BJ (cell line): ENCODE results near the gene PCDHGA6. TPM values are rescaled to one million over a fixed set of nuclear protein-coding genes. Genes with fewer than 3 reads are reported as not detected.
"Not testable (repeated sequence)": the region's sequence is repeated elsewhere in the genome, so short reads cannot be mapped to it uniquely, and the experiment has no call there.

Experiments used
- CTCF ChIA-PET: fragments of 350-600 bp; formaldehyde crosslinking; extraction: SDS; loops from one replicate; lab custom pipeline; 2021; ENCODE audit warnings: antibody characterized with exemption, inconsistent platforms; lab: Yijun Ruan, JAX
- POLR2A ChIA-PET: fragments of 300-600 bp; sonication (Branson Sonifier 250); formaldehyde crosslinking; extraction: SDS; loops from one replicate; lab custom pipeline; 2021; ENCODE audit warnings: antibody characterized with exemption; lab: Charles Lee
- DNase-seq: peaks from one replicate; pipeline ENCODE4 v3.0.0-alpha.2; 2011; ENCODE audit warnings: low read depth
- H3K27me3 ChIP-seq: 2 replicates; pipeline ENCODE4 v1.6.0; 2011; ENCODE audit warnings: low read length; ENCODE audit not compliant: control insufficient read depth, insufficient read depth
- H3K36me3 ChIP-seq: 2 replicates; pipeline ENCODE4 v1.5.1; 2011; ENCODE audit warnings: low read length; ENCODE audit not compliant: control insufficient read depth, insufficient read depth
- H3K4me3 ChIP-seq: 2 replicates; pipeline ENCODE4 v1.5.1; 2011; ENCODE audit warnings: low read depth, mild to moderate bottlenecking, control low read depth, low read length
- CTCF ChIP-seq: IDR thresholded peaks from 2 replicates; pipeline ENCODE4 v1.5.1; 2011; ENCODE audit warnings: low read depth, mild to moderate bottlenecking, control low read depth, inconsistent platforms, low read length, moderate library complexity; ENCODE audit not compliant: insufficient read depth
- polyA plus RNA-seq: library from polyadenylated mRNA; depleted of rRNA; stranded (reverse); fragments of >200 nt; gene quantifications from 2 replicates; pipeline ENCODE4 v1.2.3, GENCODE V29; 2011

Gene PCDHGA6
- polyA plus RNA-seq, 1 experiment, result 4.3 TPM

DNA sequence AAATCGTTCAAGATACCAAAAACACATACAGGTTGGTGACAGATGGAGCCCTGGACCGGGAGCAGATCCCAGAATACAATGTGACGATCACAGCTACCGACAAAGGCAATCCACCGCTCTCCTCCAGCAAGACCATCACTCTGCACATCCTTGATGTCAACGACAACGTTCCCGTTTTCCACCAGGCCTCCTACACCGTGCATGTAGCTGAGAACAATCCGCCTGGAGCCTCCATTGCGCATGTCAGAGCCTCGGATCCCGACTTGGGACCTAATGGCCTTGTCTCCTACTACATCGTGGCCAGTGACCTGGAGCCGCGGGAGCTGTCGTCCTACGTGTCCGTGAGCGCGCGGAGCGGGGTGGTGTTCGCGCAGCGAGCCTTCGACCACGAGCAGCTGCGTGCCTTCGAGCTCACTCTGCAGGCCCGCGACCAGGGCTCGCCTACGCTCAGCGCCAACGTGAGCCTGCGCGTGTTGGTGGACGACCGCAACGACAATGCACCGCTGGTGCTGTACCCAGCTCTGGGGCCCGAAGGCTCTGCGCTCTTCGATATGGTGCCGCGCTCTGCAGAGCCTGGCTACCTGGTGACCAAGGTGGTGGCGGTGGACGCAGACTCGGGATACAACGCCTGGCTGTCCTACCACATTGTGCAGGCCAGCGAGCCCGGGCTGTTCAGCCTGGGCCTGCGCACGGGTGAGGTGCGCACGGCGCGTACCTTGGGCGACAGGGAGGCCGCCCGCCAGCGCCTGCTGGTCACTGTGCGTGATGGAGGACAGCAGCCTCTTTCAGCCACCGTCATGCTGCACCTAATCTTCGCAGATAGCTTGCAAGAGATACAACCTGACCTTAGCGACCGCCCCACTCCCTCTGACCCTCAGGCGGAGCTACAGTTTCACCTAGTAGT is 1.9 kb upstream of the PCDHGA6 start:
- CTCF ChIA-PET, result interaction anchor here (0.7 to 3.5 kb wide), 9 partner anchors 8 to 195 kb away, joined by 3 to 18 read pairs (median 4); partner anchors contain the start of genes PCDHGA10, PCDHGA7, PCDHGB1 and PCDHGB4
- no peak for TF ChIP-seq CTCF
- no peak overlapping the region for H3K4me3 ChIP-seq
- H3K36me3 ChIP-seq, result no peaks in the 10 kb centered on the region
- DNase-seq, result no peak
- no peaks in the 10 kb centered on the region; the same call in 1 of the 2 replicates for H3K27me3 ChIP-seq
- POLR2A ChIA-PET, result no interaction called here

- ChIA-PET CTCF (interaction anchor here (0.9 to 2.2 kb wide), 16 partner anchors 10 to 193 kb away, joined by 3 to 14 read pairs (median 4); partner anchors contain the start of genes PCDHGA10, PCDHGA11, PCDHGA4 and PCDHGA5), POLR2A (no interaction called here)
- no peak for TF ChIP-seq CTCF
- Histone ChIP-seq H3K4me3 (no peak overlapping the region), H3K27me3 (no peaks in the 10 kb centered on the region; the same call in 1 of the 2 replicates), H3K36me3 (no peaks in the 10 kb centered on the region)
- DNase-seq, result no peak
These were observed 936 bp downstream of the PCDHGA6 start for GRCh38 chr5:141374627-141375026.

DNA sequence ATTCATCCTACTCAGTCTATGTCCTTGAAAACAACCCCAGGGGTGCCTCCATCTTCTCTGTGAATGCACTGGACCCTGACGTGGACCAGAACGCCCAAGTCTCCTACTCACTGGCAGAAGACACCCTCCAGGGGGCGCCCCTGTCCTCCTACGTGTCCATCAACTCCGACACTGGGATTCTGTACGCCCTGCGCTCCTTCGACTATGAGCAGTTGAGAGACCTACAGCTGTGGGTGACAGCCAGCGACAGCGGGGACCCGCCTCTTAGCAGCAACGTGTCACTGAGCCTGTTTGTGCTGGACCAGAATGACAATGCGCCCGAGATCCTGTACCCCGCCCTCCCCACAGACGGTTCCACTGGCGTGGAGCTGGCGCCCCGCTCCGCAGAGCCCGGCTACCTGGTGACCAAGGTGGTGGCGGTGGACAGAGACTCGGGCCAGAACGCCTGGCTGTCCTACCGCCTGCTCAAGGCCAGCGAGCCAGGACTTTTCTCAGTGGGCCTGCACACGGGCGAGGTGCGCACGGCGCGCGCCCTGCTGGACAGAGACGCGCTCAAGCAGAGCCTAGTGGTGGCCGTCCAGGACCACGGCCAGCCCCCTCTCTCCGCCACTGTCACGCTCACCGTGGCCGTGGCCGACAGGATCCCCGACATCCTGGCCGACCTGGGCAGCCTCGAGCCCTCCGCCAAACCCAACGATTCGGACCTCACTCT is 1.9 kb downstream of the PCDHGA6 start:
- H3K4me3 ChIP-seq, DNase-seq, H3K27me3 ChIP-seq, POLR2A ChIA-PET, H3K36me3 ChIP-seq: not testable (repeated sequence)
- CTCF ChIA-PET, result interaction anchor here (0.9 to 1.9 kb wide), 5 partner anchors 11 to 192 kb away, joined by 3 to 7 read pairs (median 4); partner anchors contain the start of gene TAF7

GRCh38 chr5:141382469-141383294 is 9.0 kb downstream of the PCDHGA6 start, which contains the start of gene PCDHGA7:
PCDHGA7 (plus strand) TSS chr5:141382742; CDS start chr5:141382900, 158 bp downstream.
- peak within 1 kb of the TSS; percentile 54 for H3K4me3 ChIP-seq
- H3K36me3 ChIP-seq, result no peaks in the 10 kb centered on the region; the same call in 1 of the 2 replicates
- POLR2A ChIA-PET, result interaction anchor here (0.6 kb wide), 1 partner anchor 135 kb away, joined by 8 read pairs; no protein-coding TSS in a partner anchor
- no peaks in the 10 kb centered on the region for H3K27me3 ChIP-seq
- CTCF ChIA-PET, result interaction anchor here (0.8 to 1.6 kb wide), 8 partner anchors 12 to 183 kb away, joined by 3 to 11 read pairs (median 4); partner anchors contain the start of genes PCDHGA2, PCDHGA5, PCDHGB5 and TAF7
- peak; percentile 68 for TF ChIP-seq CTCF
- DNase-seq, result no peak

- DNase-seq, result no peak
- no peak for TF ChIP-seq CTCF
- POLR2A ChIA-PET, result interaction anchor here (0.6 kb wide), 1 partner anchor 135 kb away, joined by 8 read pairs; no protein-coding TSS in a partner anchor
- peak overlapping the region; percentile 54 for H3K4me3 ChIP-seq
- CTCF ChIA-PET, result interaction anchor here (0.8 to 1.6 kb wide), 8 partner anchors 12 to 183 kb away, joined by 3 to 11 read pairs (median 4); partner anchors contain the start of genes PCDHGA2, PCDHGA5, PCDHGB5 and TAF7
- no peaks in the 10 kb centered on the region; the same call in 1 of the 2 replicates for H3K36me3 ChIP-seq
- H3K27me3 ChIP-seq, result no peaks in the 10 kb centered on the region
These were observed 9.7 kb downstream of the PCDHGA6 start for GRCh38 chr5:141383345-141383744.
